LNCAP (cell line): Measurements from ENCODE around the gene TMEM87B.

ENCODE experiments used
- CTCF ChIP-seq: fragments of 450-650 bp; IDR thresholded peaks from 2 replicates; pipeline ENCODE4 v1.5.1; 2017; ENCODE audit warnings: mild to moderate bottlenecking

Gene TMEM87B

GRCh38 chr2:112034924-112035323 lies 20.1 kb upstream of the TMEM87B start:
- no peak for TF ChIP-seq CTCF

- no peak for TF ChIP-seq CTCF
Observed at GRCh38 chr2:112035786-112036185, 19.3 kb upstream of the TMEM87B start.

GRCh38 chr2:112045446-112046014 lies 9.5 kb upstream of the TMEM87B start:
- TF ChIP-seq CTCF = no peak

GRCh38 chr2:112046231-112046630 lies 8.8 kb upstream of the TMEM87B start:
- no peak for TF ChIP-seq CTCF

- TF ChIP-seq CTCF = no peak
Observed at GRCh38 chr2:112047537-112048235, 7.4 kb upstream of the TMEM87B start.

GRCh38 chr2:112048236-112048592 lies 6.9 kb upstream of the TMEM87B start:
- no peak for TF ChIP-seq CTCF

GRCh38 chr2:112048887-112049286 lies 6.2 kb upstream of the TMEM87B start:
- TF ChIP-seq CTCF = peak; percentile 83
